Activated effector memory CD4-positive, alpha-beta T cell treated with anti-CD3 and anti-CD28 coated beads, Interleukin-2, amount 50 U/mL, for 16 hours (primary cell): ENCODE results near the gene RAPGEF5.

Experiments used
- DNase-seq: peaks from one replicate; pipeline ENCODE4 v3.0.0-alpha.2; 2020

The RAPGEF5 gene

GRCh38 chr7:22346383-22347107 lies 10.4 kb downstream of the RAPGEF5 start:
- no peak for DNase-seq

- DNase-seq, result no peak
These were observed 12.3 kb downstream of the RAPGEF5 start for GRCh38 chr7:22344655-22345054.

DNA sequence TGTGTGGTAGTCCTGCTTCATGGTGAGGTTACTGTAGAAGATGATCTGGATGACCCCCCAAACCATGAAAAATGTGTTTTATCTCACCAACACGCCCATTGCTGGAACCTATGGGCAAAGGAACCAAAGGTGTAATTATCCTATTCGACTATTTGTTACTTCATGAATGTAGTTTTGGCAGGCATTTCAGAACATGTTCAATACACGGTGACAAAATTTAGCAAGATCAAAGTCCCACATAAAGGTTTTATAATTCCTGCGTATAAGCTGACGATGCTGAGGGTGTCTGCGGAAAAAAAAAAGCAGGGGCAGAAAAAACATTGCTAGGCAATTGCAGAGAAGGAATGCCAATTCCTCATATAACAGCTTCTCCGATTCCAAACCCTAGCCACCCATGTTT lies 13.3 kb downstream of the RAPGEF5 start:
- no peak for DNase-seq

DNA sequence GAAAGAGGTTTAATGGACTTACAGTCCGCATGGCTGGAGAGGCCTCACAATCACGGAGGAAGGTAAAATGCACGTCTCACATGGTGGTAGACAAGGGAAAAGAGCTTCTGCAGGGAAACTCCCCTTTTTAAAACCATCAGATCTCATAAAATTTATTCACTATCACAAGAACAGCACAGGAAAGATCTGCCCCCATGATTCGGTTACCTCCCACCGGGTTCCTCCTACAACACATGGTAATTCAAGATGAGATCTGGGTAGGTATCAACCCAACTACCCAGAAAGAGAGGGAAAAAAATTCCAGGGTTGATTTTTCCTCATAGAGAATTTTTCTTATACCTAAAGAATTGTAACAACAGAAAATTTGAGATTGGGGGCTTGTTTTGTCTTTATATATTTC lies 13.9 kb downstream of the RAPGEF5 start:
- DNase-seq, result no peak

GRCh38 chr7:22339725-22340390 lies 17.1 kb downstream of the RAPGEF5 start:
- no peak for DNase-seq

DNA sequence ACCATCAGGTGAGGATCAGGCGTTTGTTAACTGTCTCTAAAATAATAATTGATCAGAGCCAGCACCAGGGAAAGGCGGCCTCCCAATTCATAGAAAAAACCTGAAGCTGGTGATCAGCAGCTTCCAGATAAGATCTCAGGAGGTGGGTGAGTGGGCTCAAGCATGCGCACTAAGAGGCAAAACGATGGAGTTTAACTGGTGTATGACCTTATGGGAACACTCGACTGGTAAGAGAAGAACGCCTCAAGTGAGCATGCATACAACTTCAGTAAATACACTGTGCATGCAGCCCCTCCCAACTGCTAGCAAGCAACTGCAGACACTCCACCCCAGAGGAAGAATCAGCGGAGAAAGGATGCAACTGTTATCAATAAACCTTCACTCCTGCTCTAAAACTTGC lies 18.1 kb downstream of the RAPGEF5 start:
- DNase-seq, result no peak

DNA sequence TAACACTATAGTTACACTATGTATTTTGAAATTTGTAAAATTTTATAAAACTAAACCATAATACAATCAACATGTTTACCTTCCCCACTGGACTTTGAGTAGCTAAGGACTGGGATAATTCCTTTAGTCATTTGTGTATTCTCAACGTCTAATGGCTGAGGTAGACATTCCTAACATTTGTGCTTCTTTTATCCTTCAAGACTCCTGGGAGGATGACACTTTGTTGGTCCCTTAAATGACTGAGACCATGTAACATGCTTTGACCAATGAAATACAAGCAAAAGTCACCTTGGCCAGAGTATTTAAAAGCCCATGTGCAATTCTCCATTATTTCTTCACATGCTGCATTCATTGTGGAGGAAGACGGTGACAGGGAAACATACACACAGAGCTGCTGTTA lies 18.5 kb downstream of the RAPGEF5 start:
- no peak for DNase-seq

- DNase-seq, result no peak
These were observed 23.2 kb downstream of the RAPGEF5 start for GRCh38 chr7:22333680-22334141.

GRCh38 chr7:22332461-22332870 lies 24.5 kb downstream of the RAPGEF5 start:
- no peak for DNase-seq

DNA sequence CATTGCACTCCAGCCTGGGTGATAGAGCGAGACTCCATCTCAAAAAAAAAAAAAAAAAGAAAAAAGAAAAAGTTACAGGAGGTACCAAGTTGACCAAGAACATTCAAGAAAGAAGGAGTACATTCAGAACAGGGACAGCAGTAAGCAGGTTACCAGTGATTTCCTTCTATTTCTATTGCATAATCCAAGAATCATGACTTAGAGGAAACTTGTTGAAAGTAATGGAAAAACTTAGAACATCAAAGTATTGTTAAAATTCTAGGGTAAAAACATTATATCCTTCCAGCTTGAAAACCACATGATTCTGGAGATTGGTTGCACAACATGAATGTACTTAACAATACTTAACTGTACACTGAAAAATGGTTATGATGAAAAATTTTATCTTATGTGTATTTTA lies 25.2 kb downstream of the RAPGEF5 start:
- DNase-seq, result no peak

GRCh38 chr7:22330903-22331302 lies 26.1 kb downstream of the RAPGEF5 start:
- DNase-seq, result no peak

DNA sequence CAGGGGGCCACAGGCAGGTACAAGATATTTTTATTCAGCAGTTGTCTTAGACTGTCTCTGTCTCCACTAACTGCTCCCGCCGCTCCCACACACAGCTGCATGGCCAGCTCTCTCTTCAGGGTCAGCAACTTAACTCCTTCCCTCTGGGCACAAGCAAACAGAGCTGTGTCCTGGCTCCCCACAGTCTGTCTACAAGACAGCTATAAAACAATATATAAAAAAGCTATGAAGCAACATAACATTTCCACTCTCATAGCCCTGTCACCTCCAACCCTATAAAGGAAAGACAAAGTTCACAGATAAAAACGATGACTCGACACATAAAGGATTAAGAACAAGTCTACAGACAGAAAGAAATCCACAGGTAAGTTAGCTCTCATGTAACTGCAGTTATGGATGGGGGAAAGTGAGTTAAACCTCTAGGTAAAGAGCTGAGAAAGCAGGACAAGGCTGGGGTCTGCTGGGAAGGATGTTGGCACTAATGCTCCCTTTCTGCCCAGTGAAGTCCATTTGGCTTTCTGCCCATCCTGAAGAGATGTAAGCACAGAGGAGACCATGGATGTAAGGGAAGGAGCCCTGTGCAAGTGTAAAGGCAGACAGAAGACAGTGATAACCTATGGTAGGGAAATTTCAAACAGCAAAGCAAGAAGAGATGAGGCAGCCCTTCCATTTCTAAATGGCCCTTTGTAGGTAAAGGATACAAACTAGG lies 27.0 kb downstream of the RAPGEF5 start:
- no peak for DNase-seq

DNA sequence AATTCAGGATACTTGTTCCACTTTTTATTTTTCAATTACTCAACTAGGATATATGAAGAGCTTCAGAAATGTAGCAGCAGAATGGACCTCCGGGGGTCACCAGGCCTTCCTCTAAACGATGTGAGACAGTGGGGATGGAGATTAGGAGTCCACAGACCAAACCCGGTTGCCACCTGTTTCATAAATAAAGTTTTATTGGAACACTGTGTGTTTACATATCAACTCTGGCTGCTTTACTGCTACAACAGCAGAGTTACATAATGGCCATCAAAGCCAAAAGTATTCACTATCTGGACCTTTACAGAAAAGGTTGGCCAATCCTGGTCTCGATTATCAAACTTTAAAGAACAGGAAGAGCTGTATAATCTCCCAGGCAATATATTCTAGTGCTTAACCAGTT lies 30.8 kb downstream of the RAPGEF5 start:
- DNase-seq, result no peak

DNA sequence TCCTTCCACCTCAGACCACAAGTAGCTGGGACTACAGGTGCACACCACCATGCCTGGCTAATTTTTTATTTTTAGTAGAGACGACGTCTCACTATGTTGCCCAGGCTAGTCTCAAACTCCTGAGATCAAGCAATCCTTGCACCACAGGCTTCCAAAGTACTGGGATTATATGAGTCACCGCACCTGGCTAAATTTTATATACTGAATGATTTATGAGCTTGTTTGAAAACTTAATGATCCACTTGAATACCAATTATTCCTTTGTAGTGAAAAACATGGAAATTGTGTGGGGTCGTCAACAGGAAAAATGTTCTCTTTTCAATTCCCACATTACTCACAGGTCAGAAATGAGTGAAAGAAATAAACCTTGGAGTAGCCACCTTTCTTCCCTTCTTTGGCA lies 31.3 kb downstream of the RAPGEF5 start:
- DNase-seq, result no peak

DNA sequence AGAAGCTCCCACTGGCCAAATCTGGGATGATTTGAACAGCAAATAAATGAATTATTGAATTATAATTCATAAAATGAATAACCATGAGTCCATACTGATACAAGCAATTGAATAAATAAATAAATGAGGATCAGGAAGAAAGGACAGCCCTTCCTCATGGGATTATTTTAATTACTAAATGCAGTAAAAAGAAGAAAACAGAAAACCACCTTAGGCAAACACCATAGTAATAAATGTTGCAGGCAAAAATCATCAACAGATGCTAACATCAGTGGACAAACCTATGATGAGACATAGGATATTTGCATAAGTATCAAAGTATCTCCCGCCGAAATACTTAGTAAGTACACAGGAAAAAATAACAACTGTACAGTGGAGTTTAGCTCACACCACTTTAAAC lies 33.2 kb downstream of the RAPGEF5 start:
- DNase-seq, result no peak

- DNase-seq, result no peak
These were observed 36.5 kb downstream of the RAPGEF5 start for GRCh38 chr7:22320416-22320815.

GRCh38 chr7:22319424-22320403 lies 37.2 kb downstream of the RAPGEF5 start:
- no peak for DNase-seq

GRCh38 chr7:22318376-22318775 lies 38.6 kb downstream of the RAPGEF5 start:
- no peak for DNase-seq

- no peak for DNase-seq
These were observed 39.3 kb downstream of the RAPGEF5 start for GRCh38 chr7:22317632-22318031.

DNA sequence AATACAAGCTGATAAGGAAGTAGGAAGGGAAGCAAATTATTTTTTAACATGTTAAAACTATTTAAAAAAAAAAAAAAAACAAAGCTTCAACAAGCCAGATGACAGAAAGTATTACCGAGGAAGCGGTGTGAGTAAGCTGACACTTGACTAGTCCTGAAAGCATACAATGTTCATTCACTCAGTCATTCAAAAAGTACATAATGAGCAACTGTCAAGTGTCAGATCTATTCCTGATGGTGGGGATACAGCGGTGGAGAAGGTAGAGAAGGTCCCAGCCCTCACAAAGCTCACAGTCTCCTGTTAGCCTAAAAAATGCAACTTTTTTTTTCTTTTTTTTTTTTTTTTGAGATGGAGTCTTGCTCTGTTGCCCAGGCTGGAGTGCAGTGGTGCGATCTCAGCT lies 40.0 kb downstream of the RAPGEF5 start:
- DNase-seq, result no peak

- DNase-seq, result no peak
These were observed 49.1 kb downstream of the RAPGEF5 start for GRCh38 chr7:22307816-22308215.

DNA sequence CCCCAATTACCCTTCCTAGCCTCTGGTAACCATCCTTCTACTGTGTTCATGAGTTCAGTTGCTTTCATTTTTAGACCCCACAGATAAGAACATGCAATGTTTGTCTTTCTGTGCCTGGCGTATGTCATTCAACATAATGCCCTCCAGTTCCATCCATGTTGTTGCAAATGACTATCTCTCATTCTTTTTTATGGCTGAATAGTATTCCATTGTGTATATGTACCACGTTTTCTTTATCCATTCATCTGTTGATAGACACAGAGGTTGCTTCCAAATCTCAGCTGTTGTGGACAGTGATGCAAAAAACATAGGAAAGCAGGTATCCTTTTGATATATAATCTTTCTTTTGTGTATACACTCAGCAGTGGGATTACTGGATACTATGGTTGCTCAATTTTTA lies 51.2 kb downstream of the RAPGEF5 start:
- no peak for DNase-seq

DNA sequence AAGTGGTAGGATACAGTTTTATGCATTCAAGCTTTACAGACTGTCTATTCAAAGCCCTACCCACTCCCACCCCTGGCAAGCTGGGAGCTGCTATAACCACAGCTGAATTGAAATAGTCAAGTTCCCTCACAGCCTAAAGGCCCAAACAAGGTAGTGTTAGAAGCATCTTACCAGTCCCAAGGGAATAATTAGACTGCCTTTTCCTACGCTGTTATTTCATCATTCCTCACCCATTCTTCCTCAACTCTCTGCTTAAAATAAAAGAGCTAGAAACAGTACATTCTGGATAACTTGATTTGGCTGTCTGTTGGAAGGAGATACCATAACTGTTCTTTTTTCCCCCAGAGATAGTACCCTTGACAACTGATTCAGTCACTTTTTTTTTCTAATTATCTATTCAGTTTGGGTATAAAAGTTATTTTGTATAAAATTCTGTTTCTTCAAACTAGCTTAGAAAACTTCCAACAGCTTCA lies 54.0 kb downstream of the RAPGEF5 start:
- no peak for DNase-seq
